GM23338 (cell line): ENCODE data around the gene NAP1L4. TPM values are rescaled to one million over a fixed set of nuclear protein-coding genes. Genes with fewer than 3 reads are reported as not detected.

Experiments
- ATAC-seq: fragments of 200-7000 bp; cut with Tn5 transposase; 3 replicates; pipeline ENCODE4 v1.9.1; 2020
- DNase-seq: peaks from one replicate; pipeline ENCODE4 v3.0.0-alpha.2; 2015; ENCODE audit warnings: low spot score
- H2AFZ ChIP-seq: fragments of 200-600 bp; sonication (generic); 2 replicates; pipeline ENCODE4 v1.8.0; 2016; ENCODE audit warnings: antibody characterized with exemption, mild to moderate bottlenecking, moderate library complexity
- H3F3A ChIP-seq: fragments of 200-600 bp; sonication (generic); replicated peaks from 2 replicates; pipeline ENCODE4 v1.8.0; 2017; ENCODE audit warnings: antibody characterized with exemption, mixed run types, low read depth
- H3K27ac ChIP-seq: fragments of 200-600 bp; sonication (generic); 2 replicates; pipeline ENCODE4 v1.6.1; 2016; ENCODE audit warnings: low read depth
- H3K27me3 ChIP-seq: fragments of 200-600 bp; sonication (generic); 2 replicates; pipeline ENCODE4 v1.8.0; 2016; ENCODE audit warnings: mild to moderate bottlenecking, mixed run types, moderate library complexity; ENCODE audit not compliant: insufficient read depth
- H3K36me3 ChIP-seq: fragments of 200-600 bp; sonication (generic); 2 replicates; pipeline ENCODE4 v1.8.0; 2016; ENCODE audit warnings: mild to moderate bottlenecking; ENCODE audit not compliant: insufficient read depth
- H3K4me1 ChIP-seq: fragments of 200-600 bp; sonication (generic); 2 replicates; pipeline ENCODE4 v1.8.0; 2016; ENCODE audit warnings: mild to moderate bottlenecking, moderate library complexity; ENCODE audit not compliant: insufficient read depth
- H3K4me2 ChIP-seq: fragments of 200-600 bp; sonication (generic); 2 replicates; pipeline ENCODE4 v1.7.1; 2017; ENCODE audit warnings: mixed run types
- H3K4me3 ChIP-seq: fragments of 200-600 bp; sonication (generic); 2 replicates; pipeline ENCODE4 v1.6.1; 2016; ENCODE audit warnings: mixed run types
- H3K79me2 ChIP-seq: fragments of 200-600 bp; sonication (generic); replicated peaks from 2 replicates; pipeline ENCODE4 v1.8.0; 2017; ENCODE audit warnings: mild to moderate bottlenecking; ENCODE audit not compliant: insufficient read depth
- H3K9me2 ChIP-seq: fragments of 200-600 bp; sonication (generic); 2 replicates; pipeline ENCODE4 v1.8.0; 2017; ENCODE audit not compliant: insufficient read depth
- H4K20me1 ChIP-seq: fragments of 200-600 bp; sonication (generic); replicated peaks from 2 replicates; pipeline ENCODE4 v1.8.0; 2017; ENCODE audit warnings: mild to moderate bottlenecking; ENCODE audit not compliant: insufficient read depth
- H3K27ac Mint-ChIP-seq: 2 replicates; pipeline ENCODE4 v1.8.0; 2020; ENCODE audit warnings: inconsistent platforms, mild to moderate bottlenecking, moderate library complexity, mixed read lengths
- H3K27me3 Mint-ChIP-seq: 3 replicates; pipeline ENCODE4 v1.8.0; 2022; ENCODE audit warnings: low read depth, mild to moderate bottlenecking, moderate library complexity, mixed read lengths, inconsistent platforms; ENCODE audit not compliant: insufficient read depth, poor library complexity
- H3K36me3 Mint-ChIP-seq: 3 replicates; pipeline ENCODE4 v1.8.0; 2021; ENCODE audit warnings: low read depth, mild to moderate bottlenecking, inconsistent platforms, moderate library complexity, mixed read lengths
- H3K4me1 Mint-ChIP-seq: 3 replicates; pipeline ENCODE4 v1.8.0; 2020; ENCODE audit warnings: mild to moderate bottlenecking, inconsistent platforms, mixed read lengths
- H3K4me3 Mint-ChIP-seq: 3 replicates; pipeline ENCODE4 v1.8.0; 2021; ENCODE audit warnings: moderate library complexity, mild to moderate bottlenecking, inconsistent platforms, mixed read lengths
- H3K9me3 Mint-ChIP-seq: 3 replicates; pipeline ENCODE4 v1.8.0; 2020; ENCODE audit warnings: moderate library complexity, mild to moderate bottlenecking, inconsistent platforms, mixed read lengths
- CREB1 ChIP-seq: fragments of 250-450 bp; sonication (Bioruptor Pico); IDR thresholded peaks from 2 replicates; pipeline ENCODE4 v1.5.0; 2020; ENCODE audit warnings: low read depth, mild to moderate bottlenecking, moderate library complexity
- CTCF ChIP-seq, 2 experiments: fragments of 200-600 bp in 1 of 2; sonication (generic) in 1 of 2; conservative IDR thresholded peaks; 2 replicates each; pipeline versions ENCODE4 v1.5.1 to v1.6.1; 2016 to 2017; ENCODE audit warnings: antibody characterized with exemption in 2 of 2, low read depth in 2 of 2, mild to moderate bottlenecking in 2 of 2, moderate library complexity in 1 of 2
- ETS1 ChIP-seq: IDR thresholded peaks from 2 replicates; pipeline ENCODE4 v1.6.1; 2016; ENCODE audit warnings: antibody characterized with exemption
- EZH2 ChIP-seq: fragments of 200-600 bp; sonication (generic); IDR thresholded peaks from one replicate; pipeline ENCODE4 v1.8.0; 2017; ENCODE audit warnings: antibody characterized with exemption, mild to moderate bottlenecking, low read depth; ENCODE audit not compliant: unreplicated experiment
- JUNB ChIP-seq: IDR thresholded peaks from one replicate; pipeline ENCODE4 v1.6.1; 2016; ENCODE audit warnings: antibody characterized with exemption; ENCODE audit not compliant: unreplicated experiment
- NANOG ChIP-seq: IDR thresholded peaks from 2 replicates; pipeline ENCODE4 v1.6.1; 2016; ENCODE audit warnings: antibody characterized with exemption, borderline replicate concordance
- POLR2AphosphoS5 ChIP-seq: IDR thresholded peaks from 2 replicates; pipeline ENCODE4 v1.6.1; 2016; ENCODE audit warnings: antibody characterized with exemption, low read depth
- REST ChIP-seq: IDR thresholded peaks from one replicate; pipeline ENCODE4 v1.6.1; 2018; ENCODE audit warnings: antibody characterized with exemption; ENCODE audit not compliant: unreplicated experiment
- STAT1 ChIP-seq: IDR thresholded peaks from one replicate; pipeline ENCODE4 v1.6.1; 2016; ENCODE audit warnings: antibody characterized with exemption; ENCODE audit not compliant: unreplicated experiment
- ZNF114 ChIP-seq: fragments of 250-450 bp; sonication (Bioruptor Pico); IDR thresholded peaks from 2 replicates; pipeline ENCODE4 v1.5.0; 2020; ENCODE audit warnings: mild to moderate bottlenecking, moderate library complexity
- ZNF331 ChIP-seq: fragments of 250-450 bp; sonication (Bioruptor Pico); IDR thresholded peaks from 2 replicates; pipeline ENCODE4 v1.5.0; 2020; ENCODE audit warnings: low read depth, mild to moderate bottlenecking, moderate library complexity
- ZNF462 ChIP-seq: fragments of 250-450 bp; sonication (Bioruptor Pico); IDR thresholded peaks from 2 replicates; pipeline ENCODE4 v1.5.0; 2020; ENCODE audit warnings: mild to moderate bottlenecking, moderate library complexity
- polyA plus RNA-seq: library from polyadenylated mRNA; unstranded; fragments of >200 nt; fragmentation: Nextera tagmentation; extraction: Ambion mirVana; gene quantifications from 2 replicates; pipeline ENCODE4 v1.2.1, GENCODE V29; 2016
- total RNA-seq: library from RNA; depleted of rRNA; stranded (reverse); fragments of >200 nt; shearing (Covaris generic); gene quantifications from 2 replicates; pipeline ENCODE4 v1.2.3, GENCODE V29; 2014

The NAP1L4 gene
- total and polyA plus RNA-seq, 2 experiments from 2014 or later = 181 to 189 TPM

DNA sequence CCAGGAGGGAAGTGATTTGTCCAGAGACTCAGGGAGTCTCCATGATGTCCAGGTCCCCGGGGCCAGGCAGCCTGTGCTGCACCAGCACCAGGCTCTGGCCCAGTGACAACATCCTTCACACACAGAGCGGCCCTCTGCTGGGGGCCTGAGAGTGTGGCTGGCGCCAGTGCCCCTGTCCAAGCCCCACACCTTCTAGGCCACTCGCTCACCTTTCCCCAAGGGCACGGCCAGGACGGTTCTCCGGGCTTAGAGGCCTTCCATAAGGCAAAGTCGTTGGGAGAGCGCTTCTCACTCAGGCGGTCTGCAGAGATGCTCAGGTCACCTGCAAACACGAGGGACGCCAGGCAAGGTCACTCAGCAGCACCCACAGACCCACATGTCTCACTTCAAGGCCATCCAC, 27.9 kb upstream of the NAP1L4 start:
- Histone ChIP-seq H3K36me3 (peaks cover 43% of the 10 kb centered on the region), H3K4me3 (no peak overlapping the region), H2AFZ (no peak overlapping the region), H3K27ac (no peak overlapping the region), H4K20me1 (peaks cover 11% of the 10 kb centered on the region; the same call in 1 of the 2 replicates), H3K9me2 (no peaks in the 10 kb centered on the region), H3K4me1 (no peaks in the 10 kb centered on the region), H3F3A (0 out of 2 replicates have a peak, but pooled peaks cover 10% of the 10 kb centered on the region), H3K79me2 (no peaks in the 10 kb centered on the region), H3K27me3 (no peaks in the 10 kb centered on the region), H3K4me2 (no peak overlapping the region)
- peaks cover 8% of the 10 kb centered on the region for H3K27me3 Mint-ChIP-seq
- no peak for ATAC-seq
- peaks cover 14% of the 10 kb centered on the region for H3K4me1 Mint-ChIP-seq
- no peak for DNase-seq
- no peak overlapping the region for H3K4me3 Mint-ChIP-seq
- peaks cover 87% of the 10 kb centered on the region for H3K36me3 Mint-ChIP-seq
- no peaks in the 10 kb centered on the region for H3K9me3 Mint-ChIP-seq
- no peak overlapping the region for H3K27ac Mint-ChIP-seq
- TF ChIP-seq ZNF462 (CRISPR knock-in tag) = no peak
- TF ChIP-seq JUNB = no peak
- no peak for TF ChIP-seq ZNF114 (CRISPR knock-in tag)
- no peak for TF ChIP-seq REST
- TF ChIP-seq CTCF (conservative IDR thresholded peaks at IDR 0.05; ENCODE audit: low read depth in 2 of 2) = no peak
- no peak for TF ChIP-seq CREB1 (CRISPR knock-in tag)
- no peak for TF ChIP-seq NANOG
- TF ChIP-seq EZH2 = no peak
- no peak for TF ChIP-seq POLR2AphosphoS5
- TF ChIP-seq ETS1 = no peak
- TF ChIP-seq STAT1 = no peak
- TF ChIP-seq ZNF331 (CRISPR knock-in tag) = no peak
